ENCODE results near the gene EI24. TPM values are rescaled to one million over a fixed set of nuclear protein-coding genes. Genes with fewer than 3 reads are reported as not detected.

The EI24 gene
- total RNA-seq, 1 donor from 2014 or later = 70.7 TPM

- intact Hi-C loops (cut with DNase I) = no loop called here
- Histone ChIP-seq H3K4me1 (peaks cover 45% of the 10 kb centered on the region), H3K27ac (peak within 1 kb of the TSS; percentile 89), H3K36me3 (peaks cover 0 to 8% of the 10 kb centered on the region in 2 donors), H3K27me3 (no peaks in the 10 kb centered on the region), H3K9me3 (no peaks in the 10 kb centered on the region), H3K4me3 (peak within 1 kb of the TSS; percentile 90 to 96)
- TF ChIP-seq CTCF (IDR thresholded peaks at IDR 0.05) (peak in 1 of 3 experiments; percentile 21), POLR2A (IDR thresholded peaks at IDR 0.05) (peak; percentile 83 to 92), POLR2AphosphoS5 (IDR thresholded peaks at IDR 0.05; ENCODE audit: insufficient read depth in 1 of 2, low read depth in 1 of 2) (peak; percentile 96 to 98)
- peak; percentile 99 to 100 for DNase-seq (ENCODE audit: extremely low spot score in 2 of 2)
Observed at GRCh38 chr11:125592305-125593113, 23.2 kb downstream of the EI24 start, which contains the start of gene STT3A. TSS of gene STT3A (plus strand) at chr11:125592852. CDS start at chr11:125595916, 3,064 bp downstream.

GRCh38 chr11:125593114-125593820, 24.0 kb downstream of the EI24 start:
- H3K27me3 ChIP-seq = no peaks in the 10 kb centered on the region
- DNase-seq (ENCODE audit: extremely low spot score in 2 of 2) = peak in 1 of 2 donors; percentile 87
- peak overlapping the region; percentile 90 to 96 for H3K4me3 ChIP-seq
- no peaks in the 10 kb centered on the region for H3K9me3 ChIP-seq
- peak overlapping the region; percentile 81 for H3K27ac ChIP-seq
- intact Hi-C loops (cut with DNase I) = no loop called here
- H3K36me3 ChIP-seq = peaks cover 0 to 15% of the 10 kb centered on the region in 2 donors
- no peak for TF ChIP-seq POLR2A (IDR thresholded peaks at IDR 0.05)
- TF ChIP-seq POLR2AphosphoS5 (IDR thresholded peaks at IDR 0.05; ENCODE audit: insufficient read depth in 1 of 2, low read depth in 1 of 2) = no peak
- TF ChIP-seq CTCF (IDR thresholded peaks at IDR 0.05) = no peak
- peaks cover 45% of the 10 kb centered on the region for H3K4me1 ChIP-seq

GRCh38 chr11:125594958-125595357, 25.7 kb downstream of the EI24 start:
- Histone ChIP-seq H3K4me3 (no peak overlapping the region), H3K36me3 (peaks cover 0 to 32% of the 10 kb centered on the region in 2 donors), H3K9me3 (no peaks in the 10 kb centered on the region), H3K27me3 (no peaks in the 10 kb centered on the region), H3K4me1 (peaks cover 45% of the 10 kb centered on the region), H3K27ac (no peak overlapping the region)
- intact Hi-C loops (cut with DNase I) = no loop called here
- no peak for DNase-seq (ENCODE audit: extremely low spot score in 2 of 2)
- TF ChIP-seq POLR2A (IDR thresholded peaks at IDR 0.05) (no peak), POLR2AphosphoS5 (IDR thresholded peaks at IDR 0.05; ENCODE audit: insufficient read depth in 1 of 2, low read depth in 1 of 2) (no peak), CTCF (IDR thresholded peaks at IDR 0.05) (no peak)

- intact Hi-C loops (cut with DNase I) = no loop called here
- no peak overlapping the region for H3K4me3 ChIP-seq
- TF ChIP-seq POLR2A (IDR thresholded peaks at IDR 0.05) (no peak), POLR2AphosphoS5 (IDR thresholded peaks at IDR 0.05; ENCODE audit: insufficient read depth in 1 of 2, low read depth in 1 of 2) (no peak), CTCF (IDR thresholded peaks at IDR 0.05) (no peak)
- H3K4me1 ChIP-seq = peaks cover 7% of the 10 kb centered on the region
- peaks cover 0 to 83% of the 10 kb centered on the region in 2 donors for H3K36me3 ChIP-seq
- H3K27ac ChIP-seq = no peak overlapping the region
- no peak for DNase-seq (ENCODE audit: extremely low spot score in 2 of 2)
- H3K27me3 ChIP-seq = no peaks in the 10 kb centered on the region
- no peaks in the 10 kb centered on the region for H3K9me3 ChIP-seq
Observed at GRCh38 chr11:125600663-125601062, 31.4 kb downstream of the EI24 start.
